Keratinocyte (primary cell): Measurements from ENCODE around the gene MIER3.

ENCODE experiments used
- CTCF ChIP-seq, 3 experiments: IDR thresholded peaks in 1 of 3; conservative IDR thresholded peaks in 1 of 3; optimal IDR thresholded peaks in 1 of 3; 2 replicates in 2 of 3; 3 replicates in 1 of 3; pipeline versions ENCODE3 to v1.5.1; 2011; ENCODE audit warnings: low read length in 3 of 3, mild to moderate bottlenecking in 3 of 3, moderate library complexity in 2 of 3, control low read depth in 1 of 3, inconsistent platforms in 1 of 3; ENCODE audit not compliant: insufficient read depth in 2 of 3; ENCODE audit errors: extremely low read depth in 1 of 3
- EZH2 ChIP-seq: IDR thresholded peaks from one replicate; pipeline ENCODE4 v1.6.1; 2012; ENCODE audit warnings: inconsistent platforms, mild to moderate bottlenecking, low read length, moderate library complexity

GRCh38 chr5:56984445-56984844 lies 32.5 kb upstream of the MIER3 start:
- TF ChIP-seq CTCF (optimal IDR thresholded peaks at IDR 0.05 in 1 of 3, IDR thresholded peaks at IDR 0.05 in 1 of 3, conservative IDR thresholded peaks at IDR 0.05 in 1 of 3; ENCODE audit: extremely low read depth in 1 of 3, insufficient read depth in 2 of 3, low read length in 3 of 3) = no peak
- TF ChIP-seq EZH2 = no peak
